Bronchial epithelial cell (primary cell): ENCODE data around the gene FUT1. TPM values are rescaled to one million over a fixed set of nuclear protein-coding genes. Genes with fewer than 3 reads are reported as not detected.
"Not testable (repeated sequence)": the region's sequence is repeated elsewhere in the genome, so short reads cannot be mapped to it uniquely, and the experiment has no call there.

Experiments
- DNase-seq: peaks from one replicate; pipeline ENCODE4 v3.0.0-alpha.2; 2010; ENCODE audit warnings: low read depth
- FAIRE-seq: peaks from 2 replicates; lab custom pipeline; 2011; peaks lifted over from hg19 to GRCh38; lab: Jason Lieb, UNC
- H3K27me3 ChIP-seq: 2 replicates; pipeline ENCODE4 v1.5.1; 2011; ENCODE audit warnings: low read length; ENCODE audit not compliant: control insufficient read depth, insufficient read depth
- H3K36me3 ChIP-seq: 2 replicates; pipeline ENCODE4 v1.5.1; 2011; ENCODE audit warnings: low read length; ENCODE audit not compliant: control insufficient read depth, insufficient read depth
- H3K4me3 ChIP-seq: 2 replicates; pipeline ENCODE4 v1.5.1; 2011; ENCODE audit warnings: mild to moderate bottlenecking, low read depth, low read length, control low read depth
- CTCF ChIP-seq: IDR thresholded peaks from 2 replicates; pipeline ENCODE4 v1.5.1; 2011; ENCODE audit warnings: mild to moderate bottlenecking, moderate library complexity, low read length, control low read depth, inconsistent platforms; ENCODE audit not compliant: insufficient read depth, severe bottlenecking
- total RNA-seq: library from RNA; depleted of rRNA; stranded (reverse); fragments of >200 nt; gene quantifications from 2 replicates; pipeline ENCODE4 v1.2.1, GENCODE V29; 2014

FUT1 gene
- total RNA-seq, 1 donor from 2014 or later = 12.1 TPM

DNA sequence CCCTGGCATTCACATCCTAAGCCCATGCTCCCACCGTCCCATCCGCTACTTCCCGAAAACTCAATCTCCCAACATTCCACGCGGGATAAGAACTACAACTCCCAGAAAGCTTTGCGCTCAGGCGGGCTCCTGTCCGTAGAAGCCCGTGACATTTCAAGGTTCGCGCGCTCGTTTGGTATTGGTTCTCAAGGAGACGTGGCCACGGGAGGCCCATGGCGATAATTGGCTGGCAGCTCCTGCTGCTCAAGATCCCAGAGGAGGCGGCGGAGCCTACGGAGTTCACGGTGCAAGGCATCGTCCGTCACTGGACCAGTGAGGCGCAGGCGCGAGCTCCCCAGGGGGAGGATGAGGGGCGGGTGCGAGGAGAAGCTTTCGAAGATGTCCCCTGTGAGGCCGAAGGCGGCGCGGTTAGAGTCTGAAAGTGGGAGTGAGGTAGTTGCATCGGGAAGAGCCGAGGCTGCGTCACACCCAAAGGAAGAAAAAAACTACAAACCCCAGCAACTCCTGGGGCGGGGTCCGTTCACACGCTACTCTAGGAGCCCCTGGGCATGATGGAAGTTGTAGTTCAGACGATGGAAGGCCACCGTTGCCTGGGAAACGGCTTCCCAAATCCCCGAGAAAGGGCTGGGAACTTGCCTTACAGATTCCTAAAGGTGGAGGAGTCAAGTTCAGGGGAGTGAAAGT lies 31.7 kb downstream of the FUT1 start:
- H3K27me3 ChIP-seq = no peaks in the 10 kb centered on the region
- no peak for TF ChIP-seq CTCF
- peak overlapping the region; percentile 50 for H3K4me3 ChIP-seq
- DNase-seq = peak; percentile 97
- no peaks in the 10 kb centered on the region for H3K36me3 ChIP-seq
- peak; percentile 79 for FAIRE-seq

DNA sequence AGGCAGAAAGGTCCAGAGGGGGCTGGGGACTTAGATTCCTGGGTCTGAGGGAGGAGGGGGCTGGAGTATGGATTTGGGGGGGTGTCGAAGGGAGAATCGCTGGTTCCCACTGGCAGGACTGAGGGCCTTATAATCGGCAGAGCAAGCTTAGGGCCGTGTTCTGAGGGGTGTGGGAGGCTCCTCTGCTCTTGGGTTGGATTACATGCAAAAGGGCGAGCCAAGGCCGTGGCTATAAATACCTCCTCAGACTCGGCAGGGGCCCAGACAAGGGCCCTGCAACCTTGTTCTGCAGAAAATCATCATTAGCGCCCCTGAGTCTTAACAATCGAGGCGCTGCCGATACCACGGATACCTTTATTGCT lies 32.2 kb downstream of the FUT1 start:
- no peaks in the 10 kb centered on the region for H3K36me3 ChIP-seq
- no peaks in the 10 kb centered on the region for H3K27me3 ChIP-seq
- TF ChIP-seq CTCF = no peak
- no peak for DNase-seq
- no peak for FAIRE-seq
- no peak overlapping the region for H3K4me3 ChIP-seq

GRCh38 chr19:48719263-48720171 lies 32.9 kb downstream of the FUT1 start, which contains the start of gene MAMSTR:
Gene MAMSTR (minus strand): TSS chr19:48719725. CDS start chr19:48719031, 694 bp downstream.
- FAIRE-seq = no peak
- no peak for DNase-seq
- Histone ChIP-seq H3K4me3 (no peak within 1 kb of the TSS), H3K36me3 (no peaks in the 10 kb centered on the region), H3K27me3 (no peaks in the 10 kb centered on the region)
- no peak for TF ChIP-seq CTCF

DNA sequence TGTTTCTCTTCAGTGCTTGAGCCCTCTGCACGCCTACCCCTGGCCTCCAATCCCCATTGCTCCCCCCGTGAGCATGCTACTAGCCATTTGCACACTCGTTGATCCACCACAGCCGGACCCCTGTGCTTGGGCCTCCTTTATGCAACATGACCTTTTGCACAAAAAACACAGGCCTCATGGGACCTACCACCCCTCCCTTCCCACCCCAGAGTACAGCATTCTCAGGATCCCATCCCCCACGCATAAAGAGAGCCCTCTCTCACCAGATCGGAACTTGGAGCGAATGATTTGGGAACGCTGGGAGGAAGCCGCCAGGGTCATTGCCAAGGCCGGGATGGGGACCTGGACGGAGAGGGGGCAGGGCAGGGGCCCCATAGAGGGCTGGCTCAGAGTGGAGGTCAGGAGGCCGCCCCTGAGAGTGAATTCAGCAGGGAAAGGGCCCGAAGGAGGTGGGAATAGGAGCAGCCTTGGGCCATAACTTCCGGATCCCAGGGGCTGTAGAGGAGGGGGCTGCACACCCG lies 33.7 kb downstream of the FUT1 start:
- H3K36me3 ChIP-seq = no peaks in the 10 kb centered on the region
- no peak overlapping the region for H3K4me3 ChIP-seq
- FAIRE-seq (no peak), DNase-seq (no peak)
- no peak for TF ChIP-seq CTCF
- no peaks in the 10 kb centered on the region for H3K27me3 ChIP-seq

DNA sequence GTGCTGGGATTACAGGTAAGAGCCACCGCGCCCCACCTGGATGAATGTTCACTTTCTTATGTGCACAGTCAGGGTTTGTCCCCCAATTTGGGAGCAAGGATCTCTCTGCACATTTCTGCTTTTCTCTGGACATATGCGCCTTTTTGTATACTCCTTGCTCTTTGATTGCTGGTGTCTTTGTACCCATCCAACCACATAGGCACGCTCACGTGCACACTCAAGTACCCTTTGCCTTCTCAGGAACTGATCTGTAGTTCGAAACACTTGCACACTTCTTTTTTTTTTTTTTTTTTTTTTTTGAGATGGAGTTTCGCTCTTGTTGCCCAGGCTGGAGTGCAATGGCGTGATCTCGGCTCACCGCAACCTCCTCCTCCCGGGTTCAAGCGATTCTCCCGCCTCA lies 34.3 kb downstream of the FUT1 start:
- H3K4me3 ChIP-seq, DNase-seq, H3K27me3 ChIP-seq, FAIRE-seq, H3K36me3 ChIP-seq: not testable (repeated sequence)
